GM20431 (cell line): ENCODE results near the gene AKNAD1.

Experiments used
- in situ Hi-C: fragments of 300-500 bp; cut with MseI, MboI; formaldehyde crosslinking; loops from one replicate; pipeline ENCODE4 v1.15.0; 2020; ENCODE audit warnings: low sequenced_read_pairs; ENCODE audit not compliant: unreplicated experiment

Gene AKNAD1

GRCh38 chr1:108842525-108843181, 14.2 kb downstream of the AKNAD1 start:
- in situ Hi-C loops: no loop called here

GRCh38 chr1:108841703-108842102, 15.2 kb downstream of the AKNAD1 start:
- in situ Hi-C loops: no loop called here

- in situ Hi-C loops: no loop called here
Measured at GRCh38 chr1:108832929-108833328, 24.0 kb downstream of the AKNAD1 start.

- in situ Hi-C loops: no loop called here
Measured at GRCh38 chr1:108831225-108831624, 25.7 kb downstream of the AKNAD1 start.

- in situ Hi-C loops: no loop called here
Measured at GRCh38 chr1:108830119-108831008, 26.5 kb downstream of the AKNAD1 start.

- in situ Hi-C loops: loop anchor here (10.0 kb wide), 1 partner anchor 65 kb away; no protein-coding TSS in a partner anchor
Measured at GRCh38 chr1:108829498-108829916, 27.4 kb downstream of the AKNAD1 start.

GRCh38 chr1:108828074-108828961, 28.6 kb downstream of the AKNAD1 start:
- in situ Hi-C loops: loop anchor here (10.0 kb wide), 1 partner anchor 66 kb away; no protein-coding TSS in a partner anchor

- in situ Hi-C loops: loop anchor here (10.0 kb wide), 1 partner anchor 69 kb away; no protein-coding TSS in a partner anchor
Measured at GRCh38 chr1:108826081-108826635, 30.7 kb downstream of the AKNAD1 start.

GRCh38 chr1:108824051-108824450, 32.8 kb downstream of the AKNAD1 start:
- in situ Hi-C loops: loop anchor here (10.0 kb wide), 1 partner anchor 71 kb away; no protein-coding TSS in a partner anchor

GRCh38 chr1:108823632-108824031, 33.3 kb downstream of the AKNAD1 start:
- in situ Hi-C loops: loop anchor here (10.0 kb wide), 1 partner anchor 71 kb away; no protein-coding TSS in a partner anchor

- in situ Hi-C loops: loop anchor here (10.0 kb wide), 1 partner anchor 75 kb away; no protein-coding TSS in a partner anchor
Measured at GRCh38 chr1:108819878-108820277, 37.0 kb downstream of the AKNAD1 start.

GRCh38 chr1:108817811-108818210, 39.1 kb downstream of the AKNAD1 start:
- in situ Hi-C loops: no loop called here

GRCh38 chr1:108817016-108817415, 39.9 kb downstream of the AKNAD1 start:
- in situ Hi-C loops: no loop called here

- in situ Hi-C loops: no loop called here
Measured at GRCh38 chr1:108816049-108816893, 40.6 kb downstream of the AKNAD1 start.

GRCh38 chr1:108815566-108815965, 41.3 kb downstream of the AKNAD1 start:
- in situ Hi-C loops: no loop called here

GRCh38 chr1:108814343-108815125, 42.4 kb downstream of the AKNAD1 start:
- in situ Hi-C loops: no loop called here

GRCh38 chr1:108813326-108813725, 43.6 kb downstream of the AKNAD1 start:
- in situ Hi-C loops: no loop called here

GRCh38 chr1:108811611-108812010, 45.3 kb downstream of the AKNAD1 start:
- in situ Hi-C loops: no loop called here
